AG09309 (cell line): ENCODE measurements around the gene KLHL29.

Experiments
- DNase-seq: peaks from one replicate; pipeline ENCODE4 v3.0.0-alpha.2; 2010; ENCODE audit warnings: low read depth
- H3K4me3 ChIP-seq: 2 replicates; pipeline ENCODE4 v1.5.1; 2011; ENCODE audit warnings: mild to moderate bottlenecking, low read depth, low read length, moderate library complexity; ENCODE audit not compliant: control insufficient read depth
- CTCF ChIP-seq: IDR thresholded peaks from 2 replicates; pipeline ENCODE4 v1.5.1; 2011; ENCODE audit warnings: mild to moderate bottlenecking, low read depth, low read length, inconsistent platforms; ENCODE audit not compliant: insufficient read depth, control insufficient read depth; ENCODE audit errors: missing control alignments

KLHL29 gene

GRCh38 chr2:23675506-23675905 lies 290.5 kb downstream of the KLHL29 start:
- TF ChIP-seq CTCF: no peak
- no peak for DNase-seq
- no peak overlapping the region for H3K4me3 ChIP-seq

GRCh38 chr2:23677836-23678235 lies 292.9 kb downstream of the KLHL29 start:
- DNase-seq: no peak

GRCh38 chr2:23679044-23679443 lies 294.1 kb downstream of the KLHL29 start:
- TF ChIP-seq CTCF: no peak
- no peak for DNase-seq
- no peak overlapping the region for H3K4me3 ChIP-seq

More at GRCh38 chr2:23677836-23678235, 292.9 kb downstream of the KLHL29 start:
- no peak for TF ChIP-seq CTCF
- no peak overlapping the region for H3K4me3 ChIP-seq

GRCh38 chr2:23680951-23681350 lies 296.0 kb downstream of the KLHL29 start:
- no peak for TF ChIP-seq CTCF
- DNase-seq: no peak
- H3K4me3 ChIP-seq: no peak overlapping the region

- no peak for TF ChIP-seq CTCF
- no peak for DNase-seq
- H3K4me3 ChIP-seq: no peak overlapping the region
Observed at GRCh38 chr2:23681356-23682140, 296.6 kb downstream of the KLHL29 start.

GRCh38 chr2:23682481-23682880 lies 297.5 kb downstream of the KLHL29 start:
- no peak overlapping the region for H3K4me3 ChIP-seq
- no peak for TF ChIP-seq CTCF
- DNase-seq: no peak
